H1 (cell line): ENCODE results near the gene SNX2. TPM values are rescaled to one million over a fixed set of nuclear protein-coding genes. Genes with fewer than 3 reads are reported as not detected.

ENCODE experiments used
- CTCF ChIA-PET: fragments of 300-600 bp; sonication (Branson Sonifier 250); formaldehyde crosslinking; loops from one replicate; lab custom pipeline; 2021; ENCODE audit not compliant: partially characterized antibody; lab: Charles Lee
- POLR2A ChIA-PET: fragments of 300-600 bp; sonication (Branson Sonifier 250); formaldehyde crosslinking; loops from one replicate; lab custom pipeline; 2021; ENCODE audit warnings: inconsistent platforms; ENCODE audit not compliant: partially characterized antibody; lab: Charles Lee
- DNase-seq, 2 experiments: peaks; one replicate each; pipeline versions ENCODE4 v3.0.0 to v3.0.0-alpha.2; 2010 to 2022; ENCODE audit warnings: low spot score in 2 of 2, low read depth in 1 of 2, mixed read lengths in 1 of 2
- FAIRE-seq: peaks from 2 replicates; lab custom pipeline; 2011; peaks lifted over from hg19 to GRCh38; lab: Jason Lieb, UNC
- H2AFZ ChIP-seq: 2 replicates; pipeline ENCODE4 v1.8.1; 2012; ENCODE audit warnings: low read length, inconsistent platforms
- H2AK5ac ChIP-seq: 2 replicates; pipeline ENCODE4 v1.6.1; 2013; ENCODE audit warnings: low read depth, low read length
- H2BK120ac ChIP-seq: replicated peaks from 2 replicates; pipeline ENCODE3; 2013; ENCODE audit warnings: low read depth, low read length, inconsistent platforms
- H2BK12ac ChIP-seq: 2 replicates; pipeline ENCODE4 v1.6.1; 2013; ENCODE audit warnings: low read depth, low read length
- H2BK15ac ChIP-seq: 2 replicates; pipeline ENCODE4 v1.6.1; 2013; ENCODE audit warnings: low read length
- H2BK20ac ChIP-seq: 2 replicates; pipeline ENCODE4 v1.6.1; 2013; ENCODE audit warnings: low read length
- H2BK5ac ChIP-seq: 2 replicates; pipeline ENCODE4 v1.6.1; 2013; ENCODE audit warnings: low read depth, low read length
- H3K14ac ChIP-seq: 2 replicates; pipeline ENCODE4 v1.6.1; 2013; ENCODE audit warnings: inconsistent platforms; ENCODE audit not compliant: insufficient read length
- H3K18ac ChIP-seq: 2 replicates; pipeline ENCODE4 v1.6.1; 2013; ENCODE audit warnings: low read length; ENCODE audit errors: extremely low read depth
- H3K23ac ChIP-seq: 2 replicates; pipeline ENCODE4 v1.6.1; 2013; ENCODE audit warnings: inconsistent platforms; ENCODE audit not compliant: insufficient read length
- H3K23me2 ChIP-seq: 2 replicates; pipeline ENCODE4 v1.6.1; 2013; ENCODE audit warnings: low read depth, low read length
- H3K27ac ChIP-seq: 2 replicates; pipeline ENCODE4 v1.6.1; 2011; ENCODE audit warnings: low read depth, low read length, inconsistent platforms
- H3K27me3 ChIP-seq, 4 experiments: replicated peaks in 1 of 4; 1 replicate in 1 of 4; 2 replicates in 3 of 4; pipeline versions ENCODE4 v1.6.1 to v1.8.1; 2011 to 2013; ENCODE audit warnings: low read length in 3 of 4, mild to moderate bottlenecking in 3 of 4, inconsistent platforms in 2 of 4, mixed read lengths in 2 of 4, moderate library complexity in 1 of 4; ENCODE audit not compliant: control insufficient read depth in 3 of 4, insufficient read depth in 3 of 4; ENCODE audit errors: extremely low read depth in 1 of 4
- H3K36me3 ChIP-seq, 4 experiments: 2 replicates each; pipeline versions ENCODE4 v1.6.1 to v1.8.1; 2011 to 2013; ENCODE audit warnings: mild to moderate bottlenecking in 4 of 4, low read length in 3 of 4, moderate library complexity in 2 of 4, control low read depth in 1 of 4, inconsistent platforms in 1 of 4; ENCODE audit not compliant: insufficient read depth in 4 of 4, control insufficient read depth in 2 of 4
- H3K4ac ChIP-seq: replicated peaks from 2 replicates; pipeline ENCODE3; 2013; ENCODE audit warnings: low read length, low read depth, mixed read lengths, inconsistent platforms; ENCODE audit not compliant: insufficient read length
- H3K4me1 ChIP-seq, 4 experiments: replicated peaks in 1 of 4; 1 replicate in 1 of 4; 2 replicates in 3 of 4; pipeline versions ENCODE4 v1.6.1 to v1.8.1; 2011 to 2013; ENCODE audit warnings: low read length in 3 of 4, inconsistent platforms in 2 of 4, mixed read lengths in 1 of 4; ENCODE audit not compliant: insufficient read depth in 4 of 4, control insufficient read depth in 3 of 4
- H3K4me2 ChIP-seq, 2 experiments: 2 replicates each; pipeline versions ENCODE4 v1.6.1 to v1.8.1; 2011 to 2013; ENCODE audit warnings: low read depth in 2 of 2, low read length in 2 of 2, control low read depth in 1 of 2, inconsistent platforms in 1 of 2, mild to moderate bottlenecking in 1 of 2; ENCODE audit not compliant: insufficient read depth in 1 of 2
- H3K4me3 ChIP-seq, 4 experiments: fragments of 200-600, 300-600 bp in 1 of 4; sonication (generic), shearing (Covaris generic), sonication (Bioruptor Twin) in 1 of 4; 2 replicates each; pipeline versions ENCODE4 v1.5.1 to v1.8.1; 2011 to 2016; ENCODE audit warnings: low read length in 4 of 4, low read depth in 3 of 4, control low read depth in 2 of 4, inconsistent platforms in 2 of 4, mild to moderate bottlenecking in 2 of 4, mixed read lengths in 1 of 4, moderate library complexity in 1 of 4; ENCODE audit not compliant: insufficient read depth in 2 of 4; ENCODE audit errors: extremely low read depth in 1 of 4
- H3K56ac ChIP-seq: replicated peaks from 2 replicates; pipeline ENCODE3; 2013; ENCODE audit warnings: low read depth, mild to moderate bottlenecking, mixed read lengths, low read length, inconsistent platforms; ENCODE audit not compliant: insufficient read length
- H3K79me1 ChIP-seq: 2 replicates; pipeline ENCODE4 v1.6.1; 2013; ENCODE audit warnings: low read depth, low read length, control low read depth
- H3K79me2 ChIP-seq, 2 experiments: 2 replicates each; pipeline versions ENCODE4 v1.6.1 to v1.8.1; 2012 to 2013; ENCODE audit warnings: low read length in 2 of 2, mild to moderate bottlenecking in 2 of 2, inconsistent platforms in 1 of 2; ENCODE audit not compliant: insufficient read depth in 2 of 2, control insufficient read depth in 1 of 2
- H3K9ac ChIP-seq, 4 experiments: replicated peaks in 1 of 4; 1 replicate in 1 of 4; 2 replicates in 3 of 4; pipeline versions ENCODE4 v1.6.1 to v1.8.1; 2011 to 2013; ENCODE audit warnings: low read depth in 3 of 4, low read length in 3 of 4, control low read depth in 2 of 4, mild to moderate bottlenecking in 2 of 4, moderate library complexity in 2 of 4, inconsistent platforms in 1 of 4; ENCODE audit errors: extremely low read depth in 1 of 4
- H3K9me3 ChIP-seq, 2 experiments: 2 replicates each; pipeline versions ENCODE4 v1.6.1 to v1.8.1; 2012 to 2013; ENCODE audit warnings: mild to moderate bottlenecking in 2 of 2, moderate library complexity in 2 of 2, control low read depth in 1 of 2, inconsistent platforms in 1 of 2, low read depth in 1 of 2, low read length in 1 of 2, mixed read lengths in 1 of 2; ENCODE audit not compliant: insufficient read depth in 2 of 2
- H4K20me1 ChIP-seq, 2 experiments: replicated peaks in 1 of 2; 2 replicates each; pipeline versions ENCODE3 to v1.8.1; 2011 to 2013; ENCODE audit warnings: inconsistent platforms in 2 of 2, low read length in 2 of 2, mild to moderate bottlenecking in 1 of 2; ENCODE audit not compliant: insufficient read depth in 2 of 2, control insufficient read depth in 1 of 2
- H4K5ac ChIP-seq: 2 replicates; pipeline ENCODE4 v1.6.1; 2013; ENCODE audit warnings: low read length, low read depth, mixed read lengths, inconsistent platforms; ENCODE audit not compliant: insufficient read length
- H4K8ac ChIP-seq: 2 replicates; pipeline ENCODE4 v1.8.0; 2013; ENCODE audit warnings: mild to moderate bottlenecking, moderate library complexity, low read length, inconsistent platforms; ENCODE audit not compliant: insufficient read depth; ENCODE audit errors: extremely low read depth
- H4K91ac ChIP-seq: replicated peaks from 2 replicates; pipeline ENCODE3; 2013; ENCODE audit warnings: low read length, mixed read lengths, inconsistent platforms; ENCODE audit not compliant: insufficient read length
- HDAC2 ChIP-seq, 2 experiments: fragments of 300-600 bp in 1 of 2; sonication (generic) in 1 of 2; IDR thresholded peaks; 2 replicates each; pipeline ENCODE4 v1.6.1; 2011 to 2012; ENCODE audit warnings: low read depth in 2 of 2, low read length in 2 of 2, mild to moderate bottlenecking in 2 of 2, moderate library complexity in 2 of 2, borderline replicate concordance in 1 of 2, inconsistent platforms in 1 of 2
- YY1 ChIP-seq: IDR thresholded peaks from 2 replicates; pipeline ENCODE4 v1.6.1; 2011; ENCODE audit warnings: low read depth, mild to moderate bottlenecking, low read length
- WGBS, 2 experiments: shearing (Covaris generic) in 1 of 2; methylation state at CpG; one replicate each; pipeline versions ENCODE4 v1.1.6 to v1.1.7; 2013 to 2015; ENCODE audit warnings: low lambda C conversion rate in 2 of 2, mixed read lengths in 2 of 2, inconsistent platforms in 1 of 2, low coverage in 1 of 2, missing lambda C conversion rate in 1 of 2; ENCODE audit not compliant: insufficient replicate concordance in 2 of 2, insufficient coverage in 1 of 2, insufficient read length in 1 of 2; ENCODE audit errors: extremely low coverage in 1 of 2, missing lambda C conversion rate in 1 of 2; 5-methylcytosine and 5-hydroxymethylcytosine counted together
- polyA plus RNA-seq, 7 experiments: library from polyadenylated mRNA; depleted of rRNA in 3 of 7; stranded (reverse) in 5 of 7; unstranded in 2 of 7; fragments of >200 nt in 5 of 7; fragments of 200-250 nt in 2 of 7; gene quantifications; 1 replicate in 5 of 7; 2 replicates in 1 of 7; 4 replicates in 1 of 7; pipeline versions ENCODE4 v1.2.1 to v1.2.3, GENCODE V29; 2011 to 2013; ENCODE audit warnings: missing spikeins in 2 of 7, mixed read lengths in 2 of 7
- total RNA-seq: library from RNA; stranded (reverse); fragmentation: NEBNext Ultra II Directional; extraction: Animal tissue kit (Norgen Biotek cat#: 25700); gene quantifications from 2 replicates; pipeline ENCODE4 v1.2.1, GENCODE V29; 2021

Gene SNX2
- total and polyA plus RNA-seq, 2 of the 8 experiments (the other 6 are each of a cell fraction or from before 2014, with no cell fraction given) = 51.0 to 61.2 TPM

GRCh38 chr5:122761115-122761514, 13.8 kb upstream of the SNX2 start:
- Histone ChIP-seq H3K9ac (no peak overlapping the region), H3K27ac (no peak overlapping the region), H3K9me3 (no peaks in the 10 kb centered on the region), H3K27me3 (no peaks in the 10 kb centered on the region), H2AK5ac (no peak overlapping the region), H3K4me2 (no peak overlapping the region), H4K20me1 (no peaks in the 10 kb centered on the region), H2BK20ac (no peak overlapping the region), H4K8ac (no peak overlapping the region), H3K23me2 (no peaks in the 10 kb centered on the region), H3K18ac (no peak overlapping the region), H3K36me3 (no peaks in the 10 kb centered on the region), H3K23ac (no peak overlapping the region), H3K4me1 (peaks cover 0 to 3% (median 0%) of the 10 kb centered on the region in 4 experiments; a peak in 2 of 7 replicates), H3K4me3 (no peak overlapping the region), H3K79me2 (no peaks in the 10 kb centered on the region), H2BK120ac (no peak overlapping the region), H3K4ac (no peak overlapping the region), H3K14ac (no peak overlapping the region), H3K56ac (no peak overlapping the region), H3K79me1 (no peaks in the 10 kb centered on the region), H4K91ac (no peak overlapping the region), H4K5ac (no peak overlapping the region), H2BK5ac (no peak overlapping the region), H2BK15ac (no peak overlapping the region), H2AFZ (no peak overlapping the region), H2BK12ac (no peak overlapping the region)
- FAIRE-seq (no peak), DNase-seq (no peak)
- ChIA-PET POLR2A (no interaction called here), CTCF (interaction anchor here (0.8 to 1.1 kb wide), 2 partner anchors 36 to 52 kb away, joined by 3 to 4 read pairs; no protein-coding TSS in a partner anchor)
- 83% methylated on average over 1 of the region's 1 CpG; no CpG with 5 or more reads in 1 of the 2 experiments for WGBS, 2 experiments
- TF ChIP-seq YY1 (no peak), HDAC2 (IDR thresholded peaks at IDR 0.05; ENCODE audit: borderline replicate concordance in 1 of 2, low read depth in 2 of 2, low read length in 2 of 2) (no peak)
